22Rv1 (cell line): ENCODE measurements around the gene SHTN1.

Experiments used
- ZFX ChIP-seq: fragments of 450-650 bp; IDR thresholded peaks from 2 replicates; pipeline ENCODE4 v1.6.1; 2017; ENCODE audit warnings: antibody characterized with exemption, borderline replicate concordance
- TF ChIP-seq, protein P1 (sequence below): fragments of 450-650 bp; IDR thresholded peaks from 2 replicates; pipeline ENCODE4 v1.5.1; 2017; ENCODE audit warnings: mild to moderate bottlenecking

DNA sequence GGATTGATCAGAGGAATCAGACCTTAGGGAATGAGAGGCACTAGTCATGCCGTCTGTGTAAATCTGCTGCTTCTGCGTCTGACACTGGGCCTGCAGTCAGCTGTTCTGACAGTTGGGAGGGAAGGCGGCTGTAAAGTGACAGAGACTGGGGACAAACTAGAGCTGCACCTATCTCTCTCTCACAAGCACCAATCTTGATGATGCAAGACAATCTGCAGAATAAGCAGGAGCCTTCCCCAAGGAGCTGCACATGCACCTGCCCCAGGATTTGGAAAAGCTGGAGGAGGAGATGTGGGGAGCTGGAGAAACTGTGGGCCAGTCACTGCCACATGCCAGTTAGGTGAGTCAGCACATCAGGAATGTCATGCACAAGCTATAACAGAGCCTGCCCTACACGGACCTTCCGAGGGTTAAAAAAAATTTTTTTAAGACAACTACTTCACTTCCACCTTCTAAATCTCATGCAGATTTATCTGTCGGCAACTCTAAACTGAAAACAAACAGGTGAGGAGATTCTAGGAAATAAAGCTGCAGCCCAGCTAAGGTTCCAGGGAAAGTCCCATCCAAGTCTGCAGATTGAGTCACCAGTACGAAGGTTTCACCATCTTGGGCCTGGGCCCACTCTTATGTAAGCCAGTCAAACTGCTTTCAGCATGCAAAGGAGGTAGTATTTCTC lies 116.5 kb downstream of the SHTN1 start:
- TF ChIP-seq, protein P1, sequence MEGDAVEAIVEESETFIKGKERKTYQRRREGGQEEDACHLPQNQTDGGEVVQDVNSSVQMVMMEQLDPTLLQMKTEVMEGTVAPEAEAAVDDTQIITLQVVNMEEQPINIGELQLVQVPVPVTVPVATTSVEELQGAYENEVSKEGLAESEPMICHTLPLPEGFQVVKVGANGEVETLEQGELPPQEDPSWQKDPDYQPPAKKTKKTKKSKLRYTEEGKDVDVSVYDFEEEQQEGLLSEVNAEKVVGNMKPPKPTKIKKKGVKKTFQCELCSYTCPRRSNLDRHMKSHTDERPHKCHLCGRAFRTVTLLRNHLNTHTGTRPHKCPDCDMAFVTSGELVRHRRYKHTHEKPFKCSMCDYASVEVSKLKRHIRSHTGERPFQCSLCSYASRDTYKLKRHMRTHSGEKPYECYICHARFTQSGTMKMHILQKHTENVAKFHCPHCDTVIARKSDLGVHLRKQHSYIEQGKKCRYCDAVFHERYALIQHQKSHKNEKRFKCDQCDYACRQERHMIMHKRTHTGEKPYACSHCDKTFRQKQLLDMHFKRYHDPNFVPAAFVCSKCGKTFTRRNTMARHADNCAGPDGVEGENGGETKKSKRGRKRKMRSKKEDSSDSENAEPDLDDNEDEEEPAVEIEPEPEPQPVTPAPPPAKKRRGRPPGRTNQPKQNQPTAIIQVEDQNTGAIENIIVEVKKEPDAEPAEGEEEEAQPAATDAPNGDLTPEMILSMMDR = no peak
- no peak for TF ChIP-seq ZFX
